GM19397 (cell line): Measurements from ENCODE around the gene IGFBP6.

Experiments used
- ATAC-seq: cut with Tn5 transposase; IDR thresholded peaks from one replicate; pipeline ENCODE4 v1.9.1; 2021; ENCODE audit warnings: mild to moderate bottlenecking, moderate library complexity; ENCODE audit not compliant: unreplicated experiment

IGFBP6 gene

DNA sequence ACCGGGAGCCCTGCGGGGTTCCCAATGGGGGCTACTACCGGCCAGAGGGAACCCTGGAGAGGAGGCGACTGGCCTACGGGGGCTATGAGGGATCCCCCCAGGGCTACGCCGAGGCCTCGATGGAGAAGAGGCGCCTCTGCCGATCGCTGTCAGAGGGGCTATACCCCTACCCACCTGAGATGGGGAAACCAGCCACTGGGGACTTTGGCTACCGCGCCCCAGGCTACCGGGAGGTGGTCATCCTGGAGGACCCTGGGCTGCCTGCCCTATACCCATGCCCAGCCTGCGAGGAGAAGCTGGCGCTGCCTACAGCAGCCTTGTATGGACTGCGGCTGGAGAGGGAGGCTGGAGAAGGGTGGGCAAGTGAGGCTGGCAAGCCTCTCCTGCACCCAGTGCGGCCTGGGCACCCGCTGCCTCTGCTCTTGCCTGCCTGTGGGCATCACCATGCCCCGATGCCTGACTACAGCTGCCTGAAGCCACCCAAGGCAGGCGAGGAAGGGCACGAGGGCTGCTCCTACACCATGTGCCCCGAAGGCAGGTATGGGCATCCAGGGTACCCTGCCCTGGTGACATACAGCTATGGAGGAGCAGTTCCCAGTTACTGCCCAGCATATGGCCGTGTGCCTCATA is 37.9 kb upstream of the IGFBP6 start:
- ATAC-seq = no peak

DNA sequence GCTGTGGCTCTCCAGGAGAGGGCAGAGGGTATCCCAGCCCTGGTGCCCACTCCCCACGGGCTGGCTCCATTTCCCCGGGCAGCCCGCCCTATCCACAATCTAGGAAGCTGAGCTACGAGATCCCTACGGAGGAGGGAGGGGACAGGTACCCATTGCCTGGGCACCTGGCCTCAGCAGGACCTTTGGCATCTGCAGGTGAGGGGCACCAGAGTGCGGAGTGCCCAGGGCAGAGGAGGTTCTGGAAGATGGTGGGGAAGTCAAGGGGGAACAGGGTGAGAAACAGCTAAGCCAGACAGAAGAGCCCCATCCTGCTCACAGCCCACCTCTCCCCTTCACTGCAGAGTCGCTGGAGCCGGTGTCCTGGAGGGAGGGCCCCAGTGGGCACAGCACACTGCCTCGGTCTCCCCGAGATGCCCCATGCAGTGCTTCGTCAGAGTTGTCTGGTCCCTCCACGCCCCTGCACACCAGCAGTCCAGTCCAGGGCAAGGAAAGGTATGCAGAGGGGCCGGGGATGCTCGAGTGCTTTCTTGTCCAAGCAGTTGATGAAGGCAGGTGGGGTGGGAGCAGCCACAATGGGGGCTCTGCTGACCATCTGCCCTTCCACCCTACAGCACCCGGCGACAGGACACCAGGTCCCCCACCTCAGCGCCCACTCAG is 37.3 kb upstream of the IGFBP6 start:
- no peak for ATAC-seq

DNA sequence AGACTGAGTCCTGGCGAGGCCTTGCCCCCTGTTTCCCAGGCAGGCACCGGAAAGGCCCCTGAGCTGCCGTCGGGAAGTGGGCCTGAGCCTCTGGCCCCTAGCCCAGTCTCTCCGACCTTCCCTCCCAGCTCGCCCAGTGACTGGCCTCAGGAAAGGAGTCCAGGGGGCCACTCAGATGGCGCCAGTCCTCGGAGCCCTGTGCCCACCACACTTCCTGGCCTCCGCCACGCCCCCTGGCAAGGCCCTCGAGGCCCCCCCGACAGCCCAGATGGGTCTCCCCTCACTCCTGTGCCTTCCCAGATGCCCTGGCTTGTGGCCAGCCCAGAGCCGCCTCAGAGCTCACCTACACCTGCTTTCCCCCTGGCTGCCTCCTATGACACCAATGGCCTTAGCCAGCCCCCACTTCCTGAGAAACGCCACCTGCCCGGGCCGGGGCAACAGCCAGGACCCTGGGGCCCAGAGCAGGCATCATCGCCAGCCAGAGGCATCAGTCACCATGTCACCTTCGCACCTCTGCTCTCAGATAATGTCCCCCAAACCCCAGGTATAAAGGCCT is 36.7 kb upstream of the IGFBP6 start:
- ATAC-seq = no peak

DNA sequence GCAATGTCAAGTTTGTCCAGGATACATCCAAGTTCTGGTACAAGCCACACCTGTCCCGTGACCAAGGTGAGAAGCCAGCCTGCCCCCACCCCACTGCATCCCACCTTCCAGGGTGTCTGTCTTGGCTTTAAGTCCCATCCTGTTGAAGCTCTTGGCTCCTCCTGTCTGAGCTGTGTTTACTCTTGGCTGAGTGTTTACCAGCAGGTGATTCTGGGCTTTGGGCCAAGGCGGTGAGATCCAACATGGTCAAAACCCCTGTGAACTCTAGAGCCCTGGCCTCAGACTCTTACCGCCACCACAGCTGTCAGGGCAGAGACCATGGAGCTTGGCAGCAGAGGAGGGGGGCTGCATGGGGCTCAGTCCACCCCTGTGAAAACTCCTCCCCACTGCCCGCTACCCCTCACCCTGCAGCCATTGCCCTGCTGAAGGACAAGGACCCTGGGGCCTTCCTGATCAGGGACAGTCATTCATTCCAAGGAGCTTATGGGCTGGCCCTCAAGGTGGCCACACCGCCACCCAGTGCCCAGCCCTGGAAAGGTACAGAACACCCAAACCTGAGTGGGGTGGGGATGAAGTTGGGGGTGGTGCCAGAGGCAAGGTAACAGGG is 36.0 kb upstream of the IGFBP6 start:
- ATAC-seq = no peak

DNA sequence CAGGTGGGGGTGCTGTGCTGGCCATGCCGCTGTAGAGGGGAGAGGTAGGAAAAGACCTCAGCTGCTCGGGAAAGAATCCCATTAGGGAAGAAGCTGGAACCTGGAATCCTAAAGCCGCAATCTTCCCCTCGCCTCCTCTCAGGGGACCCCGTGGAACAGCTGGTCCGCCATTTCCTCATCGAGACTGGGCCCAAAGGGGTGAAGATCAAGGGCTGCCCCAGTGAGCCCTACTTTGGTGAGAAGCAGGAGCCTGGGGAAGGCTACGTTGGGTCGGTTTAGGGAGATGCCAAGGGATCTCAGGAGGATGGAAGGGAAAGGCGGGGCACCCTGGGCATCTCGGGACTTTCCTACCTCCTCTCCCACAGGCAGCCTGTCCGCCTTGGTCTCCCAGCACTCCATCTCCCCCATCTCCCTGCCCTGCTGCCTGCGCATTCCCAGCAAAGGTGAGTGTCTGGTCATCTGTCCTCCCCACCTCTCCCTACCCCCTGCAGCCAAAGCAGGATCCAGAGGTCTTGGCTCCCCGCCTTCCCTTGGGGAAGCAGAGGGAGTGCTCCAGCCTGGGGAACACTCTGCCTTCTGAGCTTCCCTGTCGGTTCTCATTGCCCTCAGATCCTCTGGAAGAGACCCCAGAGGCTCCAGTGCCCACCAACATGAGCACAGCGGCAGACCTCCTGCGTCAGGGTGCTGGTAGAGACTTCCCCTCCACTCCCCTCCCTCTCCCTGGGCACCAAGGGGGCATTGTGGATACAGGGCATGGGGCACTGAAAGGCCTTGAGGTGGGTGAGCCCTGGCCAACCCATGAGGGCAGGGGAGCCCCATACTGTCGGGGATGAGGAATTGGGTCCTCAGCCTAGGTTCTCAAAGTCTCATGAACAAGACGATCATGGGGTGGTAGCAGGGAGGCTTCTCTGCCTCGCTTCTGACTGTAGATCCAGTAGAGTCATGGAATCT is 35.2 kb upstream of the IGFBP6 start:
- ATAC-seq = no peak

DNA sequence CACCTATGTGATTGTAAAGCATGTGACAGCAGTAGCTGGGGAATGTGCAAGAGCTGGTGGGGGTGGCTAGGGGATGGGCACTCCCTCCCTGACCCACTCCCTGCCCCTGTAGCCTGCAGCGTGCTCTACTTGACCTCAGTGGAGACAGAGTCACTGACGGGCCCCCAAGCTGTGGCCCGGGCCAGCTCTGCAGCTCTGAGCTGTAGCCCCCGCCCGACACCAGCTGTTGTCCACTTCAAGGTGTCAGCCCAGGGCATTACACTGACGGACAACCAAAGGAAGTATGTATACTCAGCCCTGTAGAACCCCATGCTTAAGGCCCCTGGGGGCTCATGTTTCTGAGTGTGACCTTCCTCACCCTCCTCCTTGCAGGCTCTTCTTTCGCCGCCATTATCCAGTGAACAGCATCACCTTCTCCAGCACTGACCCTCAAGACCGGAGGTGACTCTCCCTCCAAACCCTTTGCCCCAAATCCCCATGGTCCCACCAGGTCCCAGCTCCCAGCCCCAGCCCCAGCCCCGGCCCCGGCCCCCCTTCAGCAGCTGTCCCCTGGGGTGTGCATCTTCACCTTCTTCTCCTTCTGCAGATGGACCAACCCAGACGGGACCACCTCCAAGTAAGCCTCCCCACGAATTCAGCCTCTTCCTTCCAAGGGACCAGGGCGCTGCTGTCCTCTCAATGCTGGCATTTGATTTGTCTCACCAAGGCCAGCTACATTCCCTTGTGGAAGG is 34.3 kb upstream of the IGFBP6 start:
- ATAC-seq = no peak

DNA sequence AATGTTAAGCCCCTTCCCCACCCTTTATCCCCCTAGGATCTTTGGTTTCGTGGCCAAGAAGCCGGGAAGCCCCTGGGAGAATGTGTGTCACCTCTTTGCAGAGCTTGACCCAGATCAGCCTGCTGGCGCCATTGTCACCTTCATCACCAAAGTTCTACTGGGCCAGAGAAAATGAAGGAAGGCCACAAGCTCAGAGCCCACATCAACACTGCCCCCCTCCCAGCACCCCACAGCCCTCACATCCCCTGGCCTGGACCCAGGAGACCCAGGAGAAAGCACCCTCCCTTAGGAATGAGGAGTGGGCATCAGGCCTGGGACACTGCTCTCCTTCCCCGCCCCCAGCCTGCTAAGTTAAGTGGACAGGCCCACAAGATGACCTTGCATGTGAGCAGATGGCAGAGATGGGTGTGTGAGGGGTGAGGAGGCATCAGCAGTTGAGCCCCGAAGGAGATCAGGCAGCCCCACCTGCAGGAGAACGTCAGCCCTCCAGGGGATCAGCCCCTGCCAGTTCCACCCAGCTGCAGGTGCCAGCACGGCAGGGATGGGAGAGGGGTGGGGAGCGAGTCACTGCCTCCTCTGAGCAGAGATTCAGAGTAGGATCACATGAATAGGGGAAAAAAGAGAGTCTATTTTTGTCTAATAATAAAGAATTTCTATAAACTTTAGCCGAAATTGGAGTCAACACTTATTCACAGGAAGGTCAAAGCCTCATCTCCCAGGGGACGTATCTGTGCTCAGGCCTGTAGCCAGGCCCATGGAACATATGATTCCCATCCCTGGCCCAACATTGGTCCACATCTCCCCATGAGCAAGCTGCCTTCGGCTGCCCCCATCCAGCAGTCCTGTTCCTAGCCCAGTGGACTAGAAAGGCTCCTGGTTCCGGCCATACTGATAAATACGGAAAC is 33.5 kb upstream of the IGFBP6 start:
- ATAC-seq = no peak

DNA sequence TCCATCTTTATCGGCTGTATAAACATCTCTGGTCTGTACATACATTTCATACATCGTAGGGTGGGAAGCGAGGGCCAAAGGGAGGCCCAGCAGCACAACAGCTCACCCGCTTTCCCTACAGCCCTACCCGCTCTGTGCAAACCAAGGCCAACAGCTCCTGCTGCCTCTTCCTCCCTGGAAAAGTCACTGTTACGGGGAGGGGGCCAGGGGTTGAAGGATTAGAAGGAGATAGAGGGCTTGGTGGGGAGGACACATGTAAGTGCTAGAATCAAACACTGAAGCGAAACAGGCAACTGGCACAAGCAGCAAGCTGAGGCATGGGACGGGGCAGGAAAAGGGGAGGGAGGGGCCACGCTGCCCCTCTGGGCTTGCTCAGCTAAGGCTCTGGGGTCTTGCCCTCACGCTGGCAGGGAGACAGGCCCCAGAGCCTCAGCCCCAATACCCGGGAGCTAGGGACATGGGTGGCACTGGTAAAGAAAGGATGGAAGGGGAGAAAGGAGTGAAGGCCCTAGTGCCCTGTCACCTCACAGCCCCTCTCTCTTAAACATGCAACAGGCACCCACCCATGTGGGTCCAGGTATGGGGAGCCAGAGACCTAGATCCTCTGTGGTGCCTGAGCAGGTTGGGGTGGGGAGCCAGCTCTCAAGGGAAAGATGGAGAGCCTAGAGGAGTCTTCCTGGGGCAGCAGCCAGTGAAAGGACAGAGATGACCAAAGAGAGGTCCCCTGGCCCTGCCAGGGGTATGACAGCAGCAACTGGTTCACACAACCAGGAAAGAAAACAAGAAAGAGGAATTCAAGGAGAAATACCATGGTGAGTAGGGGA is 32.6 kb upstream of the IGFBP6 start:
- ATAC-seq = no peak

DNA sequence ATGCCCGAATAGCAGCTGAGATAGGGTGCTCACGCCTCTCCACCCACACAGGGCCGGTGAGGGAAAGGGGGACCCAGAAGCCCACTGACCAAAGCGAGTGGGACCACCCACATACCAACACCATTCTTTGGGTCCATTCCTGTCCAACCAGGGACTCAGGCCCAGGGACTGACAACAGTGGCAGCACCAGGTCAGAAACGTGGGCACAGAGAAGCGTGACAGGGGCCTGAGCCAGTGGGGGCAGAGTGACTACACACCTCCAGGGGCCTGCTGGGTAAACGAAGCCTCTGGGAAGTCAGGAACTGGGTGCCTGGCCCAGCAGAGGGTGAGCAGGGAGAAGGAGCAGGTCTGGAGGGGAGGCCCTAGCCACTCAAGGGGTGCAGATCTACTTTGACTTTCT is 32.0 kb upstream of the IGFBP6 start:
- no peak for ATAC-seq

DNA sequence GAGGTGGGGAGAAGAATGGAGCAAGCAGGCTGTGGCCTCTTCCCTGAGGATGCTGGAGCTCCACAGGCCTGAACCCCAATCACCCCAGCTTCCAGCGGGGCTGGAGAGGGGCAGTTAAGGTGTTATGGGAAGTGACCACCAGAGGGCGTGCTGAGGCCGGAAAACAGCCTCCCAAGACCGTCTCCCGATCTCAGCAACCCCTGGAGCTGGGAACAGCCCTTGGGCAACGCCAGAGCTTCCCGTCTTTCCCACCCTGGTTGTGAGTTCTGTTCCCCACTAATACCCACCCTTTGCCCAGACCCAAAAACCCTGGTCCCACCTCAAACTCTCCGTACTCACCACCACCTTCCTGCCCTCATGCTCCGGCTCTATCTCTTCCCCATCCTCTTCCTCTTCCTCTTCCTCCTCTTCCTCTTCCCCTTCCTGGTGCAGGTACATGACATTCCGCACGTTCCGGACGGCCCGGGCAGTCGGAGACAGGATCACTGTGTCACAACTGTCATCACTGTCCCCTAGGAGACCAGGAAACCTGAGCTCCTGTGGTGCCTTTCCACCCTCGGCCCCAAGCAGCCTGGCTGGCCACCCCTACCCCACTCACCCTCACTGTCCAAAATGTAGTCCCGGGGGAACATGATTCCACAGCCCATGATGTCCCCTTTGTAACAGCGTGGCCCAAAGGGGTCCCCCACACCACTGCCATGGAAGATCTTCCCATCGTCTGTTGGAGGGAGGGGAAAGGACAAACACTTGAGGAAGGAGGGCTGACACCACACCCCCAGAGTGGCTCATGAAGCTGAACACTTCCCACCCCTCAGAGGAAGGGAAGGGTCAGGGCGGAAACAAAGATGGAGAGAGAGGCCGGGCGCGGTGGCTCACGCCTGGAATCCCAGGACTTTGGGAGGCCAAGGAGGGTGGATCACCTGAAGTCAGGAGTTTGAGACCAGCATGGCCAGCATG is 31.2 kb upstream of the IGFBP6 start:
- ATAC-seq = no peak

DNA sequence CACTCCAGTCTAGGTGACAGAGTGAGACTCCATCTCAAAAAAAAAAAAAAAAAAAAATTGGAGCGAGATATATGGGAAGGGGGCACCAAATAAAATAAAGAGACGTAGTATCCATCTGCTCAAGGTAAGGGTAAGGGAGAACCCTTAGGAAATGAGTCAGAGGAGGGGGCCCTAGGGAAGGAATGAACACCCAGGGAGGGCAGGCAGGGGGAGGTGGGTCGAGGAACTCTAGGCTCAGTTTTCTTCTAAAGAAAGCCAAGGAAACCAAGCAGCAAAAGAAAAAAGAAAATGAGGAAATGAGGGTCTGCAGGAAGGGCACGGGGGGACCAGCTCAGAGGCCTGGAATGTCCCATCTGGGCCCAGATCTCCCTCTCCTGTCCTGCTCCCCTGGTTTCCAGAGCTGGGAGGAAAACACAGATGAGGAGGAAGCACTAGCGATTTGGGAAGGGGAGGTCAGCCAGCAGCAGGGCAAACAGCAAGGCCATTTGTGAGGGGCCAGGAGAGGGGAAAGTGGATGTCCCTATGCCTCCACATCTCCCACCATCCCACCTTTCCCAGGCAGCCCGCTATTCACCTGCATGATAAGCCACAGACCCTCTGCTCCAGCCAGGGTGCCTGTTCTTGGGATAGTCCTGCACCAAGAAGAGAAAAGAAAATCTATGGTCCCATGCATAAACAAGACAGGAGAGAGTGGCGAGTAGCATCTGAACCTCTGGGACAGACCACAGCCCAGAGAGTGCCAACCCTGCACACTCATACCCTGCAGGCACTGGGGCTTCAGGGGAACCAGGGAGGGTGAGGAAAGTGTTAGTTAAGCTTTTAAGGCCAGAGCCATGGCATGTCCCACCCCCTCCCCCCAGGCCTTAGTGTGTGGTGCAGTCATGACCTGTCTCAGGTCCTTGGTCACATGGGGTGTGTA is 30.1 kb upstream of the IGFBP6 start:
- ATAC-seq = no peak

DNA sequence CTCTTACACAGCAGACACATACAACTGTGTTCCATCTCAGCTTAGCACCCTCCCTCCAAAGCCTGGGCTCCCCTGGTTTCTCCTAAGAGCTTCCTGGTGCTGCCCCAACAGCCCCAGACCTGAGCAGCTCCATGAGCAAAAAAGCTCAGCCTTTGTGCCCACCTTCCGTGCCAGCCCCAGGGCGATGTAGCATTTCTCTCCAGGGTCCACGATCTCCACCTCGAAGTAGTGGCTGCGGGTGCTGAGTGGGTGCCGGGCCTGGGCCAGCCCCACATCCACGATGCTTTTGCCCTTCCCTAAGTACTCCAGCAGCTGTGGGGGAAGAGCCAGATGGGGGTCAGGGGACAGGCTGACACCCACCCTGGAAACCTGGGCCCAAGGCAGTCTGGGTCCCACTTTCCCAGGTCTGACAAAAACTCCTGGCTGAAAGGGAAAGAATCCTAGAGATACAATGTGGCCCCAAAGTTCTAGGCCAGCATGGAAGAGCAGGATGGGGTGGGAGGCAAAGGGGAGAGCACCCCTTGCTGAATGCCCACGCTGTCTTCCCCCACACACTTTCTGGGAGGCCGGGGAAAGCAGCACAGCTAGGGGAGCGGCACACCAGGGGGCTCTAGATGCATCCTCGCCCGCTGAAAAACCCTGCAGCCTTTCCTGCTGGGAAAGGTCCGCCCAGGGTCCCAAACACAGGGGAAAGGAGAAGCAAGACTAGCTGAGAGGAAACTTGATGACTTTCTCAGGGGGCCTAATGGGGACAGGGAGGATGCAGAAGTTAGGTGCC is 29.3 kb upstream of the IGFBP6 start:
- no peak for ATAC-seq

DNA sequence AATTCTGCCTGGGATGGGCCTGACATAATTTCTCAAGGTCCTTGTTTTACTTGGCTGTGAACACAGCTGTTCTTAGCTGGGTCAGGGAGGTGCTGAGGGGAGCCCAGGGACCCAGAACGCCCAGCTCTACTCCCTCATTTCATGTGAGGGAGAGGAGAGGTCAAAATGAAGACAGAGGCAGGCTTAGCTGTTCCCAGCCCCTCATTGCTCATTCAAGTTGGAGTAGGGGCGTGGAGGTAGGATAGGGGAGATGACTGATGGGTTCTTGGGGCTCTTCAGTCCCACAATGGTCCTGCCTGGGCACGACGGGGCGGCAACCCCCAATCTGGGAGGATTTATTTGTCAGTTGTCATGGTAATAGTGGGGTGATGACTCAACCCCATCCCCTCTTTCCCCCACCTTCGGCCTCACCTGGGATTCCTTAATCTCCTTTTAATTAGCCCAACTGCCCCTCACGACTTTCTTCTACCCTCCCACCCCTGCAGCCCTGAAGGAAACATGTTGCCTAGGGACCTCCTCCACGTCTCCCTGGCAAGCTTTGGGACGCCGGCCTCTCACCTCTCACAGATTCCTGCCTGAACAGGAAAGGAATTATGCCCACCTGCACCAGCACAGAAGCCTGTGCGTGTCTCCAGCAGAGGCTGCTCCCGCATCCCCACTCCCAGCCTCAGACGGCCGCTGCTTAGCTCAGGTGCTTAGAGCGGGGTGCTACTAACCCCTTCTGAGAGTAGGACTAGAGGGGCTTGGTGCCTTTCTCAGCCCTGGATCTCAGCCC is 28.5 kb upstream of the IGFBP6 start:
- no peak for ATAC-seq

DNA sequence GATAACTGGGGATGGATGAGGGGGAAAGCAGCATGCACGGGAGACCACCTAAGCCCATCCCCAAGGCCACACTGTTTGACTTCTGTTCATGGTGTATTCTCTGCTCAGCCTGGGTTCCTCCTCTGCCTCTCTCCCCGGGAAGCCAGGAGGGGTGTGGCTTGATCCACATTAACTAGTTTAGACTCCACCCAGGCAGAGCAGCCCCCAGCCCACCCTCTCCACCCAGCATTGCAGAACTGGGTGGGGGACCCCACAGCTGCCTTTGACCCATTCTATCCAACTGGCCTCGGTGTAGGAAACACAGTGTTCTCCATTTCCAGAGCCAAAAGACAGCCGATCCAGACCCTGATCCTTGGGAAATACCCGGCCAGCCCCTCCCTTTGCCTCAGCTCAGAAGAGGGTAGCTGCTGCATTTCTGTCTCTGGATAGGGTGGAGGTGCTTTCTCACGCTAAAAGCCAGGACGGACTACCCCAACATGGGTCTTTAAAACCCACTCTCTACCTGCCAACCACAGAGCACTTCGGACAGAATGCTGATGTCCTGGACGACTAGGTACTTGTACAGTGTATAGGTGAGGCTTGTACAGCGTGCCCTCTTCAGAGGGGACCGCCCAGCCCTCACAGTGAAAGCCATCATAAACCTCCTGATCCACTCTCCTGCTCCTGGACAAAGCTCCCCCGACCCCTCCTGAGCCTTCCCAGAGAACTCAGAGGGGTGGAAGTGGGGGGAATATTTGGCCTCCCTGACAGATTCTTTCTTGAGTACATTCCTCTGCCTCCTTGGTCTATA is 27.7 kb upstream of the IGFBP6 start:
- no peak for ATAC-seq
